GM19328 (cell line): ENCODE measurements around the gene C1orf105.

Experiments used
- ATAC-seq: cut with Tn5 transposase; IDR thresholded peaks from one replicate; pipeline ENCODE4 v1.9.1; 2021; ENCODE audit warnings: mild to moderate bottlenecking, moderate library complexity; ENCODE audit not compliant: unreplicated experiment

Gene C1orf105

DNA sequence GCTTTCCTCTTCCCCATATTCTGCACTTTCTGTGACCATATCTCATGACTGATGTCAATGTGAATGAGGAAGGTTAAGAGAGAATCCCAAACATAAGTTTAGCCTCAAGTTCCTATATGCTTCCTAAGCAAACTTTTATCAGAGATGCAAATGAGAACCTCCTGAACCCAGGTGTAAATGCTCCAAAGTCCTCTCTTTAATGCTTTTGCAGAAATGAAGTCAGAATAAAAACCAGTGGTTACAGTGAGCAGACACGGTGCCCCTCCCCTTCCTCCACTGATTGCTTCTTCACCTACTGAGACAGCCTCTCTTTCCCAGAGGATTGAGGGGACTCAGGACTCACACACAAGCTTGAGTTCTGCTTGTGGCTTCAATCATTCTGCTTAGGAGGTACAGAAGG lies 35.0 kb downstream of the C1orf105 start:
- ATAC-seq, result no peak

DNA sequence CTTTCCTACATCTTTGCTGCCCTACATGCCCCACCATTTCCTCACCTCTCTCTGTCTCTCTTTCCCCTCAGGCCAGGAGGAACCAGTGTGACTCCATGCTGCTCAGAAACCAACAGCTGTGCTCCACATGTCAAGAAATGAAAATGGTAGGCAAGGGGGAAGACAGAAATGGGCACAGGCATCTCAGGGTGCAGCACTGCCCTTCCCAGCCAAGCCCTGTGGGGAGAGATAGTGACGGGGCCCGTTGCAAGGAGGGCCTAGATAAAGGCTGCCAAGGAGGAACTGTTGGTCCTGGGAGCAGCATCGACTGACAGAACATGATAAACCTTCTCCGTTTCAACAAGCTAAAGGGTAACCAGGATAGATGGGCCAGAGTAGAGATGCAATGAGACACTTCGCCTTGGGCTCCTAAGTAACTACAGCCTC lies 35.9 kb downstream of the C1orf105 start:
- no peak for ATAC-seq

GRCh38 chr1:172457479-172458130 lies 37.1 kb downstream of the C1orf105 start:
- ATAC-seq, result no peak

DNA sequence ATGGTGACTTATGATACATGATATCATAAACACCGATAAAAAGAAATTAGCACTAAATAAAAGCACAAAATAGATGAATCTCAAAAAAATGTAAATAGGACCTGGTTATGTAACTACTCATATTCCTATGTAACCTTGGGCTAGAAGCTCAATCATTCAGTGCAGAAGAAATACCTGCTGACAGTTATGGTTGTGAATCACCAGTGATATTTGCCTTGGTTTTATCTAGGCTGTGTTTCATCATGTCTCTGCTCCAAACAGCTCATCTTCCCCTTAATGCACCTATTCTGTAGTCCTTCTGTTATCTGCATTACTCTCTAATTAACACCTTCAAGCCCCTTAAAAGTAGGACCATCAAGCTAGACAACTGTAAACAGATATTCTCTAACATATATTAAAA lies 39.7 kb downstream of the C1orf105 start:
- ATAC-seq, result no peak

GRCh38 chr1:172460887-172461315 lies 40.4 kb downstream of the C1orf105 start:
- no peak for ATAC-seq

GRCh38 chr1:172465617-172466016 lies 45.1 kb downstream of the C1orf105 start:
- ATAC-seq, result no peak

- no peak for ATAC-seq
These were observed 46.4 kb downstream of the C1orf105 start for GRCh38 chr1:172466795-172467407.

- no peak for ATAC-seq
These were observed 47.0 kb downstream of the C1orf105 start for GRCh38 chr1:172467446-172467845.

- ATAC-seq, result no peak
These were observed 47.8 kb downstream of the C1orf105 start for GRCh38 chr1:172468296-172468695.

DNA sequence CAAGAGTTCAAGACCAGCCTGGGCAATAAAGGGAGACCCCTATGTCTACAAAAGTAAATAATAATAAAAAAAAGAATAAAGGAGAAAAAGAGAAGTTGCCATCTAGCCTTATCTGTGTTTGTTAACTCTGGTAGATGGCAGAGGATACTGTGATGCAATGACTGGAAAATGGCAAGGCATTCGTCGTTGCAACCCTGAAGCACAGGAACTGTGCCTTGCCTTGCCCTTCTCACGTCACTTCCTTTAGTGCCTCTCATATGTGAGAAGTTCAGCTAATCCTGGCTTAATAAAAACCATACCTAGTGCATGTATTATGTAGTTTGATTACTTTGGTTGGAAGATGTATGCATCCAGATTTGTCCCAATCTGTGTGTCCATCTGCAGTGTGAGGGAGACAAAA lies 49.2 kb downstream of the C1orf105 start:
- ATAC-seq, result no peak

- no peak for ATAC-seq
These were observed 49.7 kb downstream of the C1orf105 start for GRCh38 chr1:172470149-172470548.

DNA sequence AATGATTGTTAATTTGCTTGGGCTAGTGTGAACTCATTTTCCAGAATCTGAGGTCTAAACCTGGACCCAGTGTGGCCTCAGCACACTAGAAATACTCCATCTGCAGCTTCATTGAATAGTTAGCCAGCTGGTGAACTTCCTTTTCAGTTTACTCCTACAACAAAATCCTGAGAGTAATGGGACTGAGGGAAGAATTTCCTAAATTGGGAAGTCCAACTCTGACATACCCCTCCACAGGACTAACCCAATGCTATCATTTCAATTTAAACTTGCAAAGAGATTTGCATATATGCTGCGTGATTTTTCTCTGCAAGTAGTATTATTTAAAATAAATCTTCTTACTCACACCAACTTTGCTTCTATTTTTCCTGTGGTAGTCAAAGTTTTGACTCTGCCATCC lies 51.2 kb downstream of the C1orf105 start:
- ATAC-seq, result no peak

DNA sequence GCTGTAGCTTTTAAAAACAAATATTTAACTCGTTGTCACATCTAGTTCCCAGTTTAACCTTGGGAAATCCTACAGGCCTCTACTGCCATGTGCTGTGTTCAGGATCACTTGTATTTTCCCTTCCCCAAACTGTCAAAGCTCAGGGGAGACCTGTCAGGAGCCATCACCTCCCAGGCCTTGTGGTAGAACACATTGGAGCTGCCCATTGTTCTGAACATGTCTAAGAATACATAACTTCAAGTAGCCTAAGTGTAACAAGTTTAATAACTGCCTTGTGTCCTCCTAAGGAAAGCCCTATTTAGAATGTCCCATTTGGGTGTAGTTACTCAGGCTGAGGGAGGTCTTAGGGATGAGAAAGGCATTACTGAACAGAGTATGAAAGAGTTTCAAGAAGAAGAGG lies 52.0 kb downstream of the C1orf105 start:
- no peak for ATAC-seq

- no peak for ATAC-seq
These were observed 52.8 kb downstream of the C1orf105 start for GRCh38 chr1:172473302-172473701.

DNA sequence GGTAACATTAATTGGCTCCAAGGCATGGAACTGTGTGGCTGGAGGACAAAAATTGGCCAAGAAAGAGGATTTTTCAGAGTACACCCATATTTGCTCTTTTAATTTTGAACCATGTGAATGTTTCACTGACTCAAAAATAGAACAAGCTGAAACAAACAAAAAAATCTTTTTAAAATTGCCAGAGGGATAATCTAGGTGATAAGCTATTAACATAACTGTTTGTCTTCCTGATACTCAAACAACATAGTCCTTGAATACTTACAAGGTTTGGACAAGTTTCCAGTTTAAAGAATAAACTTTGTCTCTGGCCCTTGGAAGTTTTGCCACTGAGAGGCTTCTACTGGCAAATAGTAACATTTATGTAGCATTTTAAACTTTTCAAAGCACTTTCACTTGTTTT lies 53.4 kb downstream of the C1orf105 start:
- no peak for ATAC-seq

DNA sequence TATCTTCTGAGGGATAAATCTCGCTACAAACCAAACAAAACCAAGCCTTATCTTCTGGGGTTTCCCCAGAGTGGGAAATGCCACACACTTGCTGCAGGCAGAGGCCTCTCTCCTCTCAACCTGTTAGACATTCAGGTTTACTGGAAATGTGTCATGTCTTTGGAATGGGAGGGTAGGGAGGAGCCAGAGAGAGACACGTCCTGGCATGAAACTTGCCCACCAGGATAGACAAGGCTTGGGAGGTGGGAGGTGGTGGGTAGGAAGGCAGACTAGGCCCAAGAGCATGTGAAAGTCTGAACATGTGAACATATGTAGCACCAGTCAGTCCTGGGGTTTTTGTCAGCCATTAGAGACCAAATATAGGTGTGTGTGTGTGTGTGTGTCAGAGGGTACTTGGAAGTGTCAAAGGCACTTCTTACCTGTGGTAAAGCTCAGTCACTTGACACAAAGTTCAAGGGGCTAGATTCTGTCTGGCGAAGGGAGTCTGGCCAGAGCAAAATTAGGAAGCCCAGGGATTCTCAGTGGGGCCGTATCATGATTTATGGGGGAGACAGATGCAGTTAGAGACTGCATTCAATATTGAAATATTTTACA lies 55.8 kb downstream of the C1orf105 start:
- no peak for ATAC-seq

DNA sequence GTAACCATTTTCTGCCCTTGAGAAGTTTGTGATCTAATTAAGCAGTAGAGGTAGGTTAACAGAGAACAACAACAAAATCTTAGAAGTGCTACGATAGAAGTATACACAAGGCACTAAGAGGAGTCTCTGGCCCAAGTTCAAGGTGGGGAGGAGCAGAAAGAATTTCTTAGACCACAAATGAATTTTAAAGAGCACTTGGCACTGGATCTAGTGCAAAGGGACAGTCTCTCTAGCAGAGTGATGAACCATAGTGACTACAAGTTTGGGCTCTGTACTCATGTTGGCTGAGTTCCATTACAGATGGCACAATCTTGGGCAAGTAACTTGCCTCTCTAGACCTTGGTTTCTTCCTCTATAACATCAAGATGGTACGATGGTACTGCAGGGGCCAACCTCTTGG lies 56.7 kb downstream of the C1orf105 start:
- ATAC-seq, result no peak

DNA sequence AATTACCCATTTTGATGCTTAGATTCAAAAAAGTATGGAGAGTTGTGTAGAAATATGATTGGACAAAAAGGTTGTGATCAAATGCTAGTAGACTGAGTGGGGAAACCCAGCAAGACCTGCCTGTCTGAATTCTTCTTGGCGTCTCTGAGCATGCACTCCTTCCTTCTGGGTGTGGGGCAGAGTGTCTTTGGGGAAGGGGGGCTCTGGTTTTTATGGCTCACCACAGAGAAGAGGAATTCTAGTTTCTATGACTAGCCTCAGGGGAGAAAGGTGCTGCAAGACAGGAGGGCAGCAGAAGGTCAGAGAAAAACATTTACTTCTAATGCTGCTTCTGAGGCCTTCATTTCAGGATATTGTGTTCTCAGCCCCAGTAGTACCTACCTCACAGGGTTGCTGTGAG lies 57.3 kb downstream of the C1orf105 start:
- no peak for ATAC-seq

DNA sequence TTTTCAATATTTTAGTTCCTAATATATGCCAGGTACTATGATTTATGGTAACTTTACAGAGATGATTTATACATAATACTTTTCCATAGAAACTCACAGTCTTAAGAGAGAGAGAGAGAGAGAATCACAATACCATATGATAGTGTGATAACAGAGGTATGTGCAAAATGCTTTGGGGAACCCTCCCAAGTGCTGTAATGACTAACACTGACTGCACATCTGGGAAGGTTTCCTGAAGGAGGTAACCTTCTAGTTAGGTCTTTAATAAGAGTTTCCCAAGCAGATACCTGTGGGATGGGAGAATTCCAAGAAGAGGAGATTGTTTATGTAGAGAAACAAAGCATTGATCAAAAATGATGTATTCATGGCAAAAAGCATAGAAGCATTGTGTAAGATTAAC lies 58.0 kb downstream of the C1orf105 start:
- no peak for ATAC-seq

GRCh38 chr1:172480431-172480830 lies 59.9 kb downstream of the C1orf105 start:
- no peak for ATAC-seq

GRCh38 chr1:172482044-172482443 lies 61.6 kb downstream of the C1orf105 start:
- no peak for ATAC-seq

- no peak for ATAC-seq
These were observed 63.0 kb downstream of the C1orf105 start for GRCh38 chr1:172483448-172483847.
